ENCODE data around the gene HDGFL2.

The HDGFL2 gene

DNA sequence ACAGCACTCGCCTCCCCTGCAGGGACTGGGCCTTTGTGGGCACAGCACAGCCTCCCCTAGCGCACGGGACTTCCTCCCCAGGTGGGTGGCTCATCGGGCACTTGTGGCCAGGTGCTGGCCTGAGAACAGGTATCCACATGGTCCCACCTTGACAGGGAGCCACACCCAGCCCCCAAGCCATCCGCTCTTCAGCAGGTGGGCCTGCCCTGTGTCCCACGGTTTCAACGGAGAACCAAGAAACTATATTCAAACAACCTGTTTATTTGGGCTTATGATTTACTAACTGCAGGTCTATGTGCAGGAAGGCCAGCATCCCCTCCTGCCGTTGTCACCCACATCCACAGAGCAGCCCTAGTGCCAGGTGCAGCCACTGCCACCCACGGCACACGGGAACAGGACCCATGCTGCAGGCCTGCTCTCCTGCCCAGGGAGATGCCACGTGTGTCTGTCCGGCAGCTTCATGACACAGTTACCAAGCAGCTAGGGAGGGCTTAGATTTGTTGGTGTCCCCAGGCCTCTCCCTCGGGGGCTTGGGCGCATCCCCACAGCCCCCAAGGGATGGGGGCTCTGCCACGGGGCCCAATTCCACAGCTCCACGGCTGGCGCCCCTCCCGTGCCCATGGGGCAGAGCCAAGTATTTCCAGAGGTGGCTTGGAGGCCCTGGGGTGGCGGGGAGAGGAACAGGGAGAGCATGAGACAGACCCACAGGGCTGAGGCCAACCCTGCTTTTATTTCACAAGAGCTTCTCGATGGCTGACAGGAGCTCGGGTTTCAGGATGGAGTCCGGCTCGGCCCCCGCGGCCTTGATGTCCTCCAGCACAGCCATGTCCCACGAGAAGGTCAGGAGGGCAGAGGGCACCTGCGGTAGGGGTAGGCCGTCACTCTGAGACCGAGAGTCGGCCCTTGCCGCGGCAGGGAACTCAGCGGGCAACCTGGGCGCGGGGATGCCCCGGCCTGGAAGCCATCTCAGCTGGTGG lies 27.0 kb upstream of the HDGFL2 start:
- FAIRE-seq (no peak), DNase-seq (ENCODE audit: low spot score) (no peak)

DNA sequence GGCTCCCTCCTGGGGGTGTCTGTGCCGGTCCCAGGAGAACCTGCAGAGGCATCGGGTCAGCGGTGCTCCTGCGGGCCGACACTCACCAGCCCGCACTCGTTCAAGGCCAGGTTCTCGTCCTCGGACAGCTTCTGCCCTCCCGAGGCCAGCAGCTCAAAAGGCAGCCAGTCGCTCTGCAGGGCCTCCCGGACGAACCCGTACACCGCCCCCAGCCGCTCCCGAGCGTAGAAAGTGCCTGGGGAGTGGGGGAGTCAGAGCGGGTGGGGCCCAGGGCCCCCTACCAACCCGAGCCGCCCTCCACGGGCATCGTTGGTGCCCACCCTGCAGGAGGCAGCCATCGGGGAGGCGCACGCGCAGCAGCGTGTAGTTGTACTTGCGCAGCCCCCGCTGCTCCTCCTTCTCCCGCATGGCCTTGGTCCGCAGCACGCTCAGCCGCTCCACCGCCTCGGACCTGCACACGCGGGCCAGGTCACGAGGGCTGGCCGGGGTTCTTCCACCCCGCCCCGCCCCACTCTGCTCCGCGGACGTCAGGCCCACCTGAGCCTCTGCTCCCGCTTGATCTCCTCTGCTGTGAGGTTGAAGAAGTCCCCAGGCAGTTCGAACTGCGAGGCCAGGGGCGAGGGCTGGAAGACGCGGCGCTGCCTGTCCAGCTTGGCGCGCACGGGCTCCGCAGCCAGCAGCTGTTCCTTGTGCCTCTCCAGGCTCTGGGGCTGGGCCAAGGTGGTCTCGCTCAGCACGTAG lies 26.0 kb upstream of the HDGFL2 start:
- FAIRE-seq (no peak), DNase-seq (ENCODE audit: low spot score) (no peak)

DNA sequence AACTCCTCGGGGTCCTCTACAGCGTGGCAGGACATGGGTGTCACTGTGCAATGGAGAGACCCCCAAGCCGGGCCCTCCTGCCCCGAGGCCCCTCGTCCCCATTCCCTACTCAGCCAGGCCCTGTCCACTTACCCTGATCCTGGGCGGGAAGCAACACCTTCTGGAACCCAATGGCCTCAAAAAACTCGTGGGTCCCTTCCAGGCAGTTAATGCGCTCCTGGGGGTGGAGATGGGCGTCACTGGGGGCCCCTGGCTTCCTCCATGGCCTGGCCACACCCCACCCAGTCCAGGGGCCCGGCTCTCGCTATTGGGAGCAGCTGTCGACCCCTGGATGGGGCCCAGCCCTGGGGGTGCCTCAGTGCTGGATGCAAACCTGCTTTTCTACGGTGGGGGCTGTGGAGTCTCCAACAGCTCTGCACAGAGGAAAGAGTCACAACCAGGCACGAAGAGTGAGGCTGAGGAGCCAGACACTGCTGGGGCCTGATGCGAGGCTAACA lies 25.3 kb upstream of the HDGFL2 start:
- FAIRE-seq (no peak), DNase-seq (ENCODE audit: low spot score) (no peak)

DNA sequence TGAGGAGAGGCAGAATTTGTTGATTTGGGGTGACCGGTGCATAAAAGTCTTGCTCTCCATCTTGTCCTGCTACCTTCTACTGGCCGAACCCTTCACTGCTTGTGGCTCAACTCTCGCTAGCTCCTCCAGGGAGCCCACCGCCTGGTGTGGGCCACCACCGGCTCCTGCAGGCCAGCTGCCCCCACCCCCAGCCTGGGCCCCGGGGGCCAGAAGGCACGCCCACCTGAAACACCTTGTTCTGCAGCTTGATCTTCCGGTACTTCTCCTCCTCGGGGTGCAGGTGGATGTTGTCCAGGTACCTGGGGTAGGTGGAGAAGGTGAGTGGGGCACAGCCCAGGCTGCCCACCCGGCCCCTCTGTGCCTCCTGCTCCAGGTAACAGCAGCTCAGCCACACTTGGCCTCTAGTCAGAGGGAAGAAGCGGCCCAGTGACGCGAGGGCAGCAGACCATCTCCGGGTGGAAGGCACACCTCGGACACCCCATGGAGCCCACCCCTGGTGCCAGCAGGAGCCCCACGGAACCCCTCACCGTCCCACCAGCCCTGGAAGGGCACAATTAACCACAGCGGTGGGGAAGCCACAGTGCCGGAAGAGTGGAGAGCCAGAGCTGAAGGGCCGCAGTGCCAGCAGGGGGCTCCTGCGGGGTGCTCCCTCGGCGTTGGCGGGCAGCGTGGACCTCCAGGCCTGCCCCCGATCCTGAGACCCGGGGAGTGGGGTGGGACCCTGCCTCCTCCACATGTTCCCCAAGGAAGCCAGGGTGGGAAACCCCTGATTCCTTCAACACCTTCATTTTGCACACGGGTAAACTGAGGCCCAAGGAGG lies 24.6 kb upstream of the HDGFL2 start:
- no peak for DNase-seq (ENCODE audit: low spot score)
- no peak for FAIRE-seq

DNA sequence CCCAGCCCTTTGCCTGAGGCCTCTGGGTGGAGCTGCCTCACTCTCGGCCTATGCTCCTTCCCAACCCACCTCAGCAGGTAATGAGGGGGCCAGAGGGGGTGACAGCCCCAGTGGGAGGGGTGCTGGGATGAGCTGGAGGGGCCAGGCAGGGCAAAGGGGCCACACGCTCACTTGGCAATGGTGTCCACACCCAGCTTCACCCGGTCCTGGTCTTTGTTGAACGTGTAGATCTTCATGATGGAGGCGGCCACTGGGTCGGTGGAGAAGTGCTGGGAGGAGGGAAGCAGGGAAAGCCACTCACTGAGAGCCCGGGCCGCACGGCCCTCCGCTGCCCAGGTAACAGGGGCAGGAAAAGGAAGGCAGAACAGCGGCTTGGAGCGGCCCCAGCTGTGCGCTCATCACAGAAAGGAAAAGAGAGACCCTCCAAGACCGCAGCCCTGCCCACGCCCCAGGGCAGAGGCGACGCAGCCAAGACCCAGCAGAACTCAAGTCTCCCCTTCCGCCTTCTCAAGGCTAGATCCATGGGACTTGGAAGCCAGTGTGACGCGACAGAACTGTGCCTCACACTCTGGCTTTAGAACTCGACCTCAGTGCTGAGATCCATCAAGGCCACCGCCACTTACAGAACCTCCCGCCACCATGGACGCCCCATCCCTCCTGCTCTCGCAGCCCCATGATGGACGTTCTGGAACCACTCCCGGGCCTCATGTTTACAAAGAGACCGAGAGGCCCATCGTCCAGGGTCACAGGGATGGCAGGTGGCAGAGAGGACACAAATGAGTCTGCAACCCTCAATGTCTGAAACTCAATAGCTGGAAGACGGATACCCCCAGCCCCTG lies 23.7 kb upstream of the HDGFL2 start:
- no peak for DNase-seq (ENCODE audit: low spot score)
- no peak for FAIRE-seq

DNA sequence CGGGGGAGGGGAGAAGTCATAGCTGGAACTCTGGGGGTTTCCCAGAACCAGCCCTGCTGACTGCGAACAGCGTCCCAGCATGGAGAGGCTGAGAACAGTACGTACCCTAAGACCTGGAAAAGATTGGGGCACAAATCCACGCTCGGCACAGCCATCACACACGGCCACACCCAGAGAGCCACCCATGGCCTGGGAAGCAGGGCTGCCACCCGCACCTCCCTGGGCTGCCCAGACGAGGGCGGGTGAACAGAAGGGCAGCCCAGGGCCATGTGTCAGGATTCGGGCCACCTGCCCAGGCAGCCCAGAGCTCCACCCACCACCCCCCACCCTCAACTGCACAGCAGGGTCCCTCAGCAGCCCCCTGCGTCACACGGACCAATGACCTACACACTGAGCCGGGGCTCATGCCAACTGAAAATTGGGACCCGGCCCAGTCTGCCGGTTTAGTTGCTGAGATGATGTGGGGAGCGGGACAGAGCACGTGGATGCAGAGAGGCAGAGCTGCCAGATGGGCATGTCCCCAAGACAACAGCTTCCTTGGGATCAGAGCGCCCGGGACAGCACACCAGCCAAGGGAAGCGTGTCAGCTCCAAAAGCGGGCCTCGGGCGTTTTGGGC lies 23.0 kb upstream of the HDGFL2 start:
- FAIRE-seq (no peak), DNase-seq (ENCODE audit: low spot score) (no peak)

DNA sequence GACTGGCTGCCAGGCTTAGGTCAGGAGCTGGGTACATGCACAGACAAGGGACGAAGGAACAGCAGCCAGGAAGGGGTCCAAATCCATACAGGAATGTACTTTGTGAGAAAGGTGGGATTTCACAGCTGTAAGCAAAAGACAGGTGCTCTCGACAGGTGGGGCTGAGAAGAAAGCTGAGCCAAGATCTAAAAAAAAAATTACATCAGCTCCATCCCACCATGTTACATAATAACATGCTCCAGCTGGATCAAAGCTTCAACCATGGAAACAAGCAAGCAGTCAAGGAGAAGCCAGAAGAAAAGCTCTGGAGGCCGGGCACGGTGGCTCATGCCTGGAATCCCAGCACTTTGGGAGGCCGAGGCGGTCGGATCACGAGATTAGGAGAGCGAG lies 22.5 kb upstream of the HDGFL2 start:
- DNase-seq (ENCODE audit: low spot score) (no peak), FAIRE-seq (no peak)

DNA sequence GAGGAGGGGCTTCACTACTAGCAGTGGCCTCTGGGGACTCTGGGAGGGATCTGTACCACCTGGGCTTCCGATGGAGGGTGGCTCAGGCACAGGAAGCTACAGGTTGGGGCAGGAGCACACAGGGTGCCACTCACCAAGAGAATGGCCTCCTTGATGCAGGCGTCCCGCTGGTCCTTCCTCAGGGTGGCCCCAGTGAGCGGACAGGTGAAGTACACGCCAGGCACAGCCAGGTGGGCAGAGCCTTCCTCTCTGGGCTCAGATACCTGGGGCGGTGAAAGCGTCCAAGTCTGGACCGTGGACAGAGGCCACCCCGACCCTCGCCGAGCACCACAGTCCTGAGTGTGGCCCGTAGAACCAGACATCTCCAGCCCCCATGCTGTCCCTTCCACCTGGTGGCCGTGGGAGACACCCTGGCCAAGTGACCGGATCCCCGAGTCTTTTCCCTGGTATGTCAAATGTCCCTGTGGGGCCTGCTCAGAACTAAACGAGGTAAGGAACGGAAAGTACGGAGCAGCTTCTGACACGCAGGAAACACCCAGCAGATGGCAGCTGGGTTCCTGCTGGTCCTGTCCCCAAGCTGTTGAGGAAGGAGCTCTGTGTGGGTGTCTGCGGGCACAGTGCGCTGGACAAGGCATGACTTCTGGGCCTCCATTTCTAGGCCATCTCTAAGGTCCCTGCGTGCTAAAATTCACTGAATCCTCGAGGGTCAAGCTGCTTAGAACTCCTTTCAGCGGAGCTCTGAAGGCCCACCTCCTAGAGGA lies 19.7 kb upstream of the HDGFL2 start:
- DNase-seq (ENCODE audit: low spot score) (no peak), FAIRE-seq (no peak)

DNA sequence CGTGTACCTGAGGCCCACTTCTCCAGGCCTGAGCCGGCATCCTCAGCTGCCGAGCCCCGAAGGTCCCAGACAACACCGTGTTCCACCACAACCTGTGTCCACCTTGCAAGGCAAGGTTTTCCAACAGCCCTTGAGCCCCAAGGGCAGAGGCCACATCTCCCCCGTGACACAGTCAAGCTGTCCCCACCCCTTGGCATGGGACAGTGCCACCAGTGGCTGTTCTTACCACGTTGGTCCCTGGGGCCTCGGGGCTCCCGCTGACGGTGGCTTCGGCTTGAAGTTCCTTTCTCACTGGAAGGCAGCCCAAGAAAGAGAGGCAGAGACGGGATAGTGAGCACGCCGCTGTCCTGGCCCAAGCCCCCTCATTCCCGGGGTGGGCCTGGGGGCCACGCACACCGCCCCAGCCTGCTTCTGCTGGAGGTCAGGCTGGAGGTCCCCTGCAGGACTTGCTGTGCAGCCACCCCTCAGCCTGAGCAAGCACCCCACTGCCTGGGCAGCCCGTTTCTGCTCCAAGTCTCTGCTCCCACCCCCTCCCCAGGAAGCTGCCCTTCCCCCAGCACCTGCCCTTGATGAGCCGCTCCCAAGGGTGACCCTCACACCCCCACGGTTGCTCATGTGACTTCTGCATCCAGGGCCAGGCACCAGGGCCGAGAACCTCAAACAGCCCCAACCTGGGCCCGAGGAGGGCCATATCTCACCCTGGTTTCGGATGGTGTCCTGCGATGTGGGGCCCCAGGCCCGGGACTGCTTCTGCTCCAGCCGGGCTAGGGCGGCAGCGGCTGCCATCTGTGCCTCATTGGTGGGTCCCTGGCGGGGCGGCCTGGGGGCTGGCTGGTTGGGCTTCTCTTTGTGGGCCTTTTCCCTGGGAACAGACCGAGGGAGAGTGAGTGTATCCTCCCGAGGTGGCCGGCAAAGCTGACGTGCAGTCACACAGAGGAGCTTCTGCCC lies 18.6 kb upstream of the HDGFL2 start:
- FAIRE-seq (no peak), DNase-seq (ENCODE audit: low spot score) (no peak)

DNA sequence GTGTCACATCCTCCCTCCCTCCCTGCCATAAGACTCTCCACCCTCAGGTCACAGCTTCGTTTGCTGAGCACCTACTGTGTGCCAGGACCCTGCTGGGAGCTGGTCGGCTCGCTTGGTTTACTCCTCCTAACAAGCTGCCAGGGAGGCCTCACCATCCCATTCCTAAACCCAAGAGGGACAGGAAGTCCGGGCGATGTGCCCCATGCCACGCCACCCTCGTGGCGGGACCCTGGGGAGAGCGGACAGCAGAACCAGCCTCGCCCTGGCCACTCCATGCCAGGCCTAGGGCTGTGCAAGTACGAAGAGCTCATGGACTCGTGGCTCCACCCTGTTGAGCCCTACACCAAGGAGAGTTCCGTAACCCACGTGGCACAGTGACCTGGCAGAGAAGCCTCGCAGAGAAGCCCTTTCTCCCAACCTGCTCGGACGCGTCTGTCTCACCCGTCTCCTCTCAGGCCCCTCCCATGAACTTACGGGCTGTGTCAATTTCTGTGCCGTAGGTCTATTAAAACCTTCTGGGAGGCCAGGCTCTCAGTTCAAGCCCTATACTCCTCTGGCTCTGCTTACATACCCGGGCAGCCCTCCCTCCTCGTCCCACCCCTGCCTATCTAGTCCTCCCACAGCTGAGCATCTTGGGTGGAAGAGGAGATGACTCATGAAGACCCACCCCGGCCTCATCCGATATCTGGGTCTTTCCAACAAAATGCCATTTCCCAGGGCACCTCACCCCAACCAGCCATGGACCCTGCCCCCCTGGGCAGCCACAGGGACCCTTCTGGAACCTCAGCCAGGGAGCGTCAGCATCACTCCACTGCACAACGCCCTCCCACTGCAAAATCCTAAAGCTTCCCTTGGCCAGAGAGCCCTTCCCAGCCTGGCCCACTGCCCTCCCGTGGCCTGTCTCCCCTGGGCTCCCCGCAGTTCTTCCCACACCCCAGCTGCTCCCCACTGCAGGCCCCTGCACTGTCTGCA lies 17.1 kb upstream of the HDGFL2 start:
- FAIRE-seq = no peak

DNA sequence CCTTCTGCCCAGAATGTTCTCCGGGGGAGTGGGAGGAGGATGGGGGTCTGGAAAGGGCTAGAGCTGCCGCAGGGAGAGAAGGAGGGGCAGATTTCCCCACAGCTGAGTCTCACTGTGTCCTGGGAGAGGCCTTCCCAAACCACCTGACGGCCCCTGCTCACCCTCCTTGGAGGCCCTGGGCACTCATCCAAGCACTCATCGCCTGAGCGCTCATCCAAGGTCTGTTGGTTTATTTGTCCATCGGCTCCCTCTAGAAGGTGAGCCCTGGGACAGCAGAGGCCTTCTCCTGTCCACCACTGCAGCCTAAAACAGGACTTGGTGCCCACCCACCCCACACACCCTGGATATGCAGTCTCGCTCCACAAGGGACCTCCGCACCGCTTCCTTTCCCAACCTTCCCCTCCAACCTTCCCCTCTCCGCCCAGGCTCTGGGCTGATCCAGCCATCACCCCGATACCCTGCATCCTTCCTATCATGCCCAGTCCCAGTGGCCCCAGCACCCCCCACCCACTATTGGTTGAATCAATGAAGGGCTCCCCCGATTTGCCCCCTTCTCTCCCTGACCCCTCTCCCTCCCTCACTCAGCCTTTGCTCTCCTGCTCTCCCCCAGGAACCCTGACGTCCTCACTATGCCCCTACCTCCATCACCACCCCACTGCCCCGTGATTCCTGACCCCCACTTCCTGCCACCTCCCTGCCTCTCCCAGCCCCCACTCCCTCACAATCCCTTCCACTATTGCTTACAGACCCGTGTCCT lies 16.2 kb upstream of the HDGFL2 start:
- FAIRE-seq = no peak
- no peak for DNase-seq (ENCODE audit: low spot score)

More for the DNA sequence above, 17.1 kb upstream of the HDGFL2 start:
- no peak for DNase-seq (ENCODE audit: low spot score)

DNA sequence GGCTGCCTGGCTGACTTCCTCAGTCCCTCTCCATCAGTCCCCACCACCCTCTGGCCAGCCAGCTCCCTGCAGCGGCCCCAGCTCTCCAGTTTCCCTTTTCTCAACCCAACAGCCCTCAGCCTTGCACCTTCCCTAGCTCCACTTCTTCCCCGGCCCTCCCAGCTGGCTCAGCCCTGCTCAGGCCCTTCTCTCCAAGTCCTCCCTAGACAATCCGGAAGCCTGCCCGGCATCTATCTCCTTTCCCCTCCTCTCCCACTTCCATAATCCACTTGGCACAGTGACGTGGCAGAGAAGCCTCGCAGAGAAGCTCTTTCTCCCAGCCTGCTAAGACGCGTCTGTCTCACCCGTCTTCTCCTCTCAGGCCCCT lies 15.6 kb upstream of the HDGFL2 start:
- DNase-seq (ENCODE audit: low spot score) = no peak
- no peak for FAIRE-seq

DNA sequence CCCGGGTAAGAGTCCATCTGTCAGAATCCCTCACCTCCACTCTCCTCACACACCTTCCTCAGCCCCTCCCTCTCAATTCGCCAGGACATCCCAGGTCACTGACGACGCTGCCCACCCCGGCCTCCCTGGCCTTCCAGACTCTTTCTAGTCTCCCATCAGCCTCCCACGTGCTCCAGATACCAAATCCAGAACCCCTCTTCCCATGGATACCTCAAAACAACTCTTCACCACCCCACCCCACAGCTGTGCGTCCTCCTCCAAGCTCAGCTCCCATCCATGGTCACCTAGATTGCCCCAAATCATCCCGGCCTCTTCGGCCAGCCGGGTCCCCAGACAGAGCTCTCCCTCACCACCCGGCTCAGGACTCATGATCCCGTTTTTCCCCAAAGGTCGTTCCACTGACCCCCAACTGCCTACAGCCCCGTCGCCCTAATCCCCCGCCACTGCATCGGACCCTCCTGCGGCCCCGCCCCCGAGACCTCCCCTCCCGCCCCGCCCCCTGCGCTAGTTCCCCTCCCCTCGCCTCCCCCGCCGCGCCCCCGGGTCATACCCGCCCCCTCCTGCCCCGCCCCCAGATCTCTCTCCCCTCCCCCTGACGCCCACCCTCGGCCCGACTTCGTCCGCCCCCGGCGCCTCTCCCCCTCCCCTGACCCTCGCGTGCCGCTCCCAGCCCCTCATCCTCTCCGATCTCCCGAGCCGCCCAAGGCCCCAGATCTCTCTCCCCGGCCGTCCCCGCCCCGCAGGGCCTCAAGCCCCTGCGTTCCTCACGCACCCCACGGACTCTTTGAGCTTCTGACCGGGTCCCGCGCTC lies 15.0 kb upstream of the HDGFL2 start:
- DNase-seq (ENCODE audit: low spot score) (peak; percentile 75), FAIRE-seq (no peak)

DNA sequence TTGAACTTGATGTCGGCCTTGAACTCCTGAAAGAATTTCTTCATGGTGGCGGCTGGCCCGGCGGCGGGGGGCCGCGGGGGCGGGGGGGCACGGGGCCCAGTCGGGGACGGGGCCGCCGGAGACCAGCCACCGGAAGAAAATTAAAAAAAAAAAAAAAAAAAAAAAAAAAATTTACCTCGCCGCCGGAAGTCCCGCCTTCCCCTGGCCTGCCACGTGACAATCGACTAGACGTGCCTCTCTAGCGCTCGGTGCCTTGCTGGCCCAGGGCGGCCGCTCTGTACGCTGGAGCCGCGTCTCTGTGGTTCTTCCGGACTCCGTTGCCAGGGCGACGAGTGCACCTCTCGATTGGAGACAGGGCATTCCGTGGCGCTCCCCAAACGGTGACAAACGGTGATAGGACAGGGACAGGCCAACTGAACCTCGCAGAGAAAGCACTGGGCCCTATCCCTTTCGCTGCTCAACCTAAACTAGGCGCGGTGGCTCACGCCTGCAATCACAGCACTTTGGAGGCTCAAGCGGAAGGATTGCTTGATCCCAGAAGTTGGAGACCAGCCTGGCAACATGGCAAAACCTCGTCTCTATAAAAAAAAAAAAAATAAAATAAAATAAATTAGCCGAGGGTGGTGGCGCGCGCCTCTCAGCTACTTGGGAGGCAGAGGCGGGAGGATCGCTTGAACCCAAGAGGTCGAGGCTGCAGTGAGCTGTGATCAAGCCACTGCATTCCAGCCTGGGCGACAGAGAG lies 14.3 kb upstream of the HDGFL2 start, which contains the start of gene UBXN6:
TSS of gene UBXN6 (minus strand) at position 141 of the 742 bp plus-strand sequence. CDS start at position 44, 97 bp downstream.
- DNase-seq (ENCODE audit: low spot score) (peak; percentile 90), FAIRE-seq (no peak)

All from urothelium cell line (cell line).